ENCODE measurements around the gene ARHGAP23. TPM values are rescaled to one million over a fixed set of nuclear protein-coding genes. Genes with fewer than 3 reads are reported as not detected.

ARHGAP23 gene
- total and polyA plus RNA-seq, 10 of the 15 experiments (the other 5 are each of a cell fraction or from before 2014, with no cell fraction given), result 0.23 to 5.8 (median 2.1) TPM

DNA sequence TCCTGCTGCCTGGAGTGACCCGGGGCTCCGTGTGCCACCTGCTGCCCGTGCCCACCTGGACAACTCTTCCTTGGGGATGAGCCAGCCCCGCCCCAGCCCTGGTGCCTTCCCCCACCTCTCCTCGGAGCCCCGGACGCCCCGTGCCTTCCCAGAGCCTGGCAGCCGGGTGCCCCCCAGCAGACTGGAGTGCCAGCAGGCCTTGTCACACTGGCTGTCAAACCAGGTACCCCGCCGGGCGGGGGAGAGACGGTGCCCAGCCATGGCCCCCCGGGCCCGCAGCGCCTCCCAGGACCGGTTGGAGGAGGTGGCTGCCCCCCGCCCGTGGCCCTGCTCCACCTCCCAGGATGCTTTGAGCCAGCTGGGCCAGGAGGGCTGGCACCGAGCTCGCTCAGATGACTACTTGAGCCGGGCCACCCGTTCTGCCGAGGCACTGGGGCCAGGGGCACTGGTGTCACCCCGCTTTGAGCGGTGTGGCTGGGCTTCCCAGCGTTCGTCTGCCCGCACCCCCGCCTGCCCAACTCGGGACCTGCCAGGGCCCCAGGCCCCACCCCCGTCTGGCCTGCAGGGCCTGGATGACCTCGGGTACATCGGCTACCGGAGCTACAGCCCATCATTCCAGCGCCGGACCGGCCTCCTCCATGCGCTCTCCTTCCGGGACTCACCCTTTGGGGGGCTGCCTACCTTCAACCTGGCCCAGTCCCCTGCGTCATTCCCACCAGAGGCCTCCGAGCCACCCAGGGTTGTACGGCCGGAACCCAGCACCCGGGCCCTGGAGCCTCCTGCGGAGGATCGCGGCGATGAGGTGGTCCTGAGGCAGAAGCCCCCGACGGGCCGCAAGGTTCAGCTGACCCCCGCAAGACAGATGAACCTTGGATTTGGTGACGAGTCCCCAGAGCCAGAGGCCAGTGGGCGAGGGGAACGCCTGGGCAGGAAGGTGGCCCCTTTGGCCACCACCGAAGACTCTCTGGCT is 38.4 kb downstream of the ARHGAP23 start (continued):
- TF ChIP-seq TCF12 (IDR thresholded peaks at IDR 0.05; ENCODE audit: low read depth, low read length) (no peak), MEF2B (IDR thresholded peaks at IDR 0.05; ENCODE audit: partially characterized antibody, poor library complexity, severe bottlenecking) (no peak), BMI1 (IDR thresholded peaks at IDR 0.05; ENCODE audit: borderline replicate concordance) (no peak), GATAD2B (conservative IDR thresholded peaks at IDR 0.05; ENCODE audit: low read depth) (no peak), KLF5 (IDR thresholded peaks at IDR 0.05; ENCODE audit: partially characterized antibody) (no peak), SRF (IDR thresholded peaks at IDR 0.05; ENCODE audit: low read depth in 2 of 2, low read length in 2 of 2) (no peak), LARP7 (IDR thresholded peaks at IDR 0.05) (no peak), NR2F1 (conservative IDR thresholded peaks at IDR 0.05) (no peak)
- TF ChIP-seq, protein P1, sequence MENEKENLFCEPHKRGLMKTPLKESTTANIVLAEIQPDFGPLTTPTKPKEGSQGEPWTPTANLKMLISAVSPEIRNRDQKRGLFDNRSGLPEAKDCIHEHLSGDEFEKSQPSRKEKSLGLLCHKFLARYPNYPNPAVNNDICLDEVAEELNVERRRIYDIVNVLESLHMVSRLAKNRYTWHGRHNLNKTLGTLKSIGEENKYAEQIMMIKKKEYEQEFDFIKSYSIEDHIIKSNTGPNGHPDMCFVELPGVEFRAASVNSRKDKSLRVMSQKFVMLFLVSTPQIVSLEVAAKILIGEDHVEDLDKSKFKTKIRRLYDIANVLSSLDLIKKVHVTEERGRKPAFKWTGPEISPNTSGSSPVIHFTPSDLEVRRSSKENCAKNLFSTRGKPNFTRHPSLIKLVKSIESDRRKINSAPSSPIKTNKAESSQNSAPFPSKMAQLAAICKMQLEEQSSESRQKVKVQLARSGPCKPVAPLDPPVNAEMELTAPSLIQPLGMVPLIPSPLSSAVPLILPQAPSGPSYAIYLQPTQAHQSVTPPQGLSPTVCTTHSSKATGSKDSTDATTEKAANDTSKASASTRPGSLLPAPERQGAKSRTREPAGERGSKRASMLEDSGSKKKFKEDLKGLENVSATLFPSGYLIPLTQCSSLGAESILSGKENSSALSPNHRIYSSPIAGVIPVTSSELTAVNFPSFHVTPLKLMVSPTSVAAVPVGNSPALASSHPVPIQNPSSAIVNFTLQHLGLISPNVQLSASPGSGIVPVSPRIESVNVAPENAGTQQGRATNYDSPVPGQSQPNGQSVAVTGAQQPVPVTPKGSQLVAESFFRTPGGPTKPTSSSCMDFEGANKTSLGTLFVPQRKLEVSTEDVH (IDR thresholded peaks at IDR 0.05; ENCODE audit: low read depth, partially characterized antibody), result no peak

DNA sequence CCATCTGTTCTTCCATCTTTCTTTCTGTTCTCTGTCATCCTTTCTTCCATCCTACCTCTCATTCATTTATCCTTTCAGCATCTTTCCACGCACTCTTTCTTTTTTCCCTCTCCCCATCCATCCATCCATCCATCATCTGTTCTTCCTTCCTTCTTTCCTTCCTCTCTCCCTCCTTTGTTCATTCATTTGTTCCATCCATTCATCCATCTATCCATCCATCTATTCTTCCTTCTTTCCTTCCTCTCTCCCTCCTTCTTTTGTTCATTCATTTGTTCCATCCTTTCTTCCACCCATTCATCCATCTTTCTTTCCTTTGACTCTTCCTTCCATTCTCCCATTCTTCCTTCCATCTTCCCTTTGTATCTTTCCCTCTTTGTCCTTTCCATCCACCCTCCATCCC is 39.2 kb downstream of the ARHGAP23 start:
- no peak for ATAC-seq
- no peak for TF ChIP-seq MYC (IDR thresholded peaks at IDR 0.05; ENCODE audit: insufficient read depth, insufficient read length, insufficient replicate concordance, low read length, severe bottlenecking)
- TF ChIP-seq, protein P2, sequence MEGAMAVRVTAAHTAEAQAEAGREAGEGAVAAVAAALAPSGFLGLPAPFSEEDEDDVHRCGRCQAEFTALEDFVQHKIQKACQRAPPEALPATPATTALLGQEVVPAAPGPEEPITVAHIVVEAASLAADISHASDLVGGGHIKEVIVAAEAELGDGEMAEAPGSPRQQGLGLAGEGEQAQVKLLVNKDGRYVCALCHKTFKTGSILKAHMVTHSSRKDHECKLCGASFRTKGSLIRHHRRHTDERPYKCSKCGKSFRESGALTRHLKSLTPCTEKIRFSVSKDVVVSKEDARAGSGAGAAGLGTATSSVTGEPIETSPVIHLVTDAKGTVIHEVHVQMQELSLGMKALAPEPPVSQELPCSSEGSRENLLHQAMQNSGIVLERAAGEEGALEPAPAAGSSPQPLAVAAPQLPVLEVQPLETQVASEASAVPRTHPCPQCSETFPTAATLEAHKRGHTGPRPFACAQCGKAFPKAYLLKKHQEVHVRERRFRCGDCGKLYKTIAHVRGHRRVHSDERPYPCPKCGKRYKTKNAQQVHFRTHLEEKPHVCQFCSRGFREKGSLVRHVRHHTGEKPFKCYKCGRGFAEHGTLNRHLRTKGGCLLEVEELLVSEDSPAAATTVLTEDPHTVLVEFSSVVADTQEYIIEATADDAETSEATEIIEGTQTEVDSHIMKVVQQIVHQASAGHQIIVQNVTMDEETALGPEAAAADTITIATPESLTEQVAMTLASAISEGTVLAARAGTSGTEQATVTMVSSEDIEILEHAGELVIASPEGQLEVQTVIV (IDR thresholded peaks at IDR 0.05; ENCODE audit: borderline replicate concordance, partially characterized antibody), result no peak
- no peak for TF ChIP-seq TBL1XR1 (IDR thresholded peaks at IDR 0.05; ENCODE audit: low read depth, low read length)
- no peak for TF ChIP-seq POLR2AphosphoS2 (IDR thresholded peaks at IDR 0.05; ENCODE audit: low read depth, low read length)
- TF ChIP-seq PAX5 (IDR thresholded peaks at IDR 0.05; ENCODE audit: borderline replicate concordance, low read depth, low read length), result no peak

More for the DNA sequence above, 39.2 kb downstream of the ARHGAP23 start:
- no peaks in the 10 kb centered on the region for H3K36me3 ChIP-seq (ENCODE audit: control insufficient read depth in 2 of 2, insufficient read depth in 2 of 2, low read length in 1 of 2)
- DNase-seq (ENCODE audit: low read depth, low spot score) (no peak), FAIRE-seq (no peak)
- H3K27ac ChIP-seq (ENCODE audit: control insufficient read depth, insufficient read depth), result no peak overlapping the region
- no peak overlapping the region for H3K9ac ChIP-seq (ENCODE audit: control insufficient read depth, insufficient read depth, low read length)
- no peak overlapping the region for H3K4me2 ChIP-seq (ENCODE audit: control insufficient read depth, insufficient read depth)
- ChIA-PET POLR2A (no interaction called here), CTCF (no interaction called here), SMC1A (ENCODE audit: uncharacterized antibody, unreplicated experiment) (no interaction called here), RAD21 (ENCODE audit: unreplicated experiment) (no interaction called here)
- H3K4me1 ChIP-seq (ENCODE audit: control insufficient read depth, insufficient read depth, low read length), result no peaks in the 10 kb centered on the region
- H3K9me3 ChIP-seq (replicated peaks; ENCODE audit: control insufficient read depth, insufficient read depth, low read length), result no peaks in the 10 kb centered on the region
- H2AFZ ChIP-seq (ENCODE audit: control insufficient read depth, low read depth, low read length), result no peak overlapping the region
- no peak overlapping the region for H3K4me3 ChIP-seq
- 0% methylated on average over 1 of the region's 1 CpG for WGBS (ENCODE audit: insufficient coverage, insufficient replicate concordance, low lambda C conversion rate, missing lambda C conversion rate)
- no peaks in the 10 kb centered on the region for H3K79me2 ChIP-seq (ENCODE audit: control insufficient read depth, insufficient read depth, low read length)
- H3K27me3 ChIP-seq (replicated peaks in 1 of 2; ENCODE audit: control insufficient read depth in 2 of 2, insufficient read depth in 2 of 2, low read length in 1 of 2), result no peaks in the 10 kb centered on the region
- no peaks in the 10 kb centered on the region for H4K20me1 ChIP-seq (ENCODE audit: control insufficient read depth, insufficient read depth)
- in situ Hi-C loops (cut with MboI), result no loop called here
- BruUV-seq (replicated peaks), result no TSS peak
- intact Hi-C loops (cut with micrococcal nuclease; ENCODE audit: unreplicated experiment), result no loop called here
